Measurements from ENCODE around the gene ZNF718.
"Not testable (repeated sequence)": the region's sequence is repeated elsewhere in the genome, so short reads cannot be mapped to it uniquely, and the experiment has no call there.

ZNF718 gene

DNA sequence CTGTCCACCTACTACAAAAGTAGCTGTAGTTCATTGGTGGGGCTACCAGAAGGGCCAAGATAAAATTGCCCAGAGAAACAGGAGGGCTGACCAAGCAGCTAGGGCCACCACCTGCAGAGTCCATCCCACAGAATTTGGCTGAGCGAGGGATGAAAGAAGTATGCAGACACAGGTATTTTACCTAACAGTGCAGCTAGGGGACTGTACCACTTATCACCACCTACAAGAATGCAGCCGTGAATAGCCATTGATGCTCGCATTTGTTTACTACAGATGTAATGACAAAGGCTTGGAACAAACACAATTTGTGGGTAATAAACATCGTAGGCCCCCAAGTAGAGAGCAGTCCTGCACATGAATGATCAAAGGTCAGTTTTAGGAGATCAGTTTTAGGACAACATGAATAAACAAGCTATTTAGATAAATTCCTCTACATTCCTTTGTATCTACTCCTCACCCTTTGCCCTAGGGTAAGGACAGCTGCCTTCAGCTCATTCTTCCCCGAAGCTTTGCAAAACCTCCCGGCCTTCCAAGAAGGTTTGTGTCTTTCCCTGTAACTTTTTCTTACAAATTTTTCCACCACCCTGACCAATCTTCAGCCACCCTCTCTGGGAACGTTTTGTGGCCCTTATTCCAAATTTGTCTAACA is 49.5 kb downstream of the ZNF718 start:
- peaks cover 2% of the 10 kb centered on the region for H3K36me3 ChIP-seq (ENCODE audit: control insufficient read depth, insufficient read depth, low read length)
- no peak overlapping the region for H3K9ac ChIP-seq (ENCODE audit: low read length)
- H3K4me3 ChIP-seq (ENCODE audit: low read length): no peak overlapping the region

DNA sequence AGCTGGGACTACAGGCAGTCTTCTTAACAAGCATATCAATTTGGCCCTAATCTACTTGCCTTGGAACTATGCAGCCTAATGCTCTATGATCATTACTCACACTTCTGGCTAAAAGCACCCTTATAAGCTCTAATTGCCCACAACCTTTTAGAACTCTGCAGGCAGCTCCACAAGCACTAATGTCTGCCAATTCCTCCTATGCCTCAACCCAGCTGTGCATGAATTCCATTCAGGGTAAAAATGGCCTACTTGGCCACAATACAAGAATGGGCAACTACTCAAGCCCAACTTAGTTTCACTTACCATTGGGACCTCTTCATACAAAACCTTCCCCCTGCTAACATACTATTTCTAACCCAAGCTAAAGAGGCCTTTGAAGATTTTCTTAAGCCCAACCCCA is 51.7 kb downstream of the ZNF718 start:
- H3K27ac ChIP-seq (ENCODE audit: low read depth, low read length): no peak overlapping the region
- no peak overlapping the region for H3K4me3 ChIP-seq (ENCODE audit: low read length)
- H3K4me1 ChIP-seq (ENCODE audit: control insufficient read depth, insufficient read depth, low read length): no peaks in the 10 kb centered on the region
- H3K27me3 ChIP-seq (ENCODE audit: control insufficient read depth, insufficient read depth, low read length): no peaks in the 10 kb centered on the region
- H3K36me3 ChIP-seq (ENCODE audit: control insufficient read depth, insufficient read depth, low read length): peaks cover 2% of the 10 kb centered on the region
- no peak overlapping the region for H3K9ac ChIP-seq (ENCODE audit: low read length)

More for the DNA sequence above, 49.5 kb downstream of the ZNF718 start:
- Histone ChIP-seq H3K4me1 (ENCODE audit: control insufficient read depth, insufficient read depth, low read length) (no peaks in the 10 kb centered on the region), H3K27me3 (ENCODE audit: control insufficient read depth, insufficient read depth, low read length) (no peaks in the 10 kb centered on the region), H3K27ac (ENCODE audit: low read depth, low read length) (no peak overlapping the region)

DNA sequence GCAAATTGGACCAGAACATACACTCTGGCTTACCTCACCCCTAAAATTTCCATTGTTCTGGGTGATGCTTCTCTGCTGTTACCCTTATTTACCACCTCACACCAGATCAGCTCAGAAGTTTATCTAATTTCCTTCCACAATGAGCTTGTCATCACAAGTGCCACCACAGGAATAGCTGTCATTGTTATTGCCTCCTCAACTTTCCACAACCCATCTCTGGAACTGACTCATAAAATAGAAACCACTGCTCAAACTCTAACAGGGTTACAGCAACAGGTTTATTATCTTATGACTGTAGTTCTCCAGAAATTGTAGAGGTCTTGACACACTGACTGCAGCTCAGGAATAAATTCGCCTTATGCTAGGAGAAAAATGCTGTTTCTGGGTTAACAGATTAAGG is 52.7 kb downstream of the ZNF718 start:
- H3K4me1 ChIP-seq (ENCODE audit: control insufficient read depth, insufficient read depth, low read length): no peaks in the 10 kb centered on the region
- no peak overlapping the region for H3K27ac ChIP-seq (ENCODE audit: low read depth, low read length)
- H3K27me3 ChIP-seq (ENCODE audit: control insufficient read depth, insufficient read depth, low read length): no peaks in the 10 kb centered on the region
- H3K36me3 ChIP-seq (ENCODE audit: control insufficient read depth, insufficient read depth, low read length): peaks cover 2% of the 10 kb centered on the region
- no peak overlapping the region for H3K9ac ChIP-seq (ENCODE audit: low read length)
- H3K4me3 ChIP-seq (ENCODE audit: low read length): no peak overlapping the region

DNA sequence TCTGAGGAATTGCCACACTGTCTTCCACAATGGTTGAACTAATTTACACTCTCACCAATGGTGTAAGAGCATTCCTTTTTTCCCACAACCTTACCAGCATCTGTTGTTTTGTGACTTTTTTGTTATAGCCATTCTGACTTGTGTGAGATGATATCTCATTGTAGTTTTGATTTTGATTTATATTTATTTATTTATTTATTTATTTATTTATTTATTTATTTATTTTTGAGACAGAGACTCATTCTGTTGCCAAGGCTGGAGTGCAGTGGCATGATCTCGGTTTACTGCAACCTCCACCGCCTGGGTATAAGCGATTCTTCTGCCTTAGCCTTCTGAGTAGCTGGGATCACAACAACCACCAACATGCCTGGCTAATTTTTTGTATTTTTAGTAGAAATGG is 57.9 kb downstream of the ZNF718 start:
- not testable (repeated sequence) for H3K4me1 ChIP-seq (ENCODE audit: control insufficient read depth, insufficient read depth, low read length); H3K27me3 ChIP-seq (ENCODE audit: control insufficient read depth, insufficient read depth, low read length); H3K36me3 ChIP-seq (ENCODE audit: control insufficient read depth, insufficient read depth, low read length); H3K9ac ChIP-seq (ENCODE audit: low read length); H3K27ac ChIP-seq (ENCODE audit: low read depth, low read length); H3K4me3 ChIP-seq (ENCODE audit: low read length)

DNA sequence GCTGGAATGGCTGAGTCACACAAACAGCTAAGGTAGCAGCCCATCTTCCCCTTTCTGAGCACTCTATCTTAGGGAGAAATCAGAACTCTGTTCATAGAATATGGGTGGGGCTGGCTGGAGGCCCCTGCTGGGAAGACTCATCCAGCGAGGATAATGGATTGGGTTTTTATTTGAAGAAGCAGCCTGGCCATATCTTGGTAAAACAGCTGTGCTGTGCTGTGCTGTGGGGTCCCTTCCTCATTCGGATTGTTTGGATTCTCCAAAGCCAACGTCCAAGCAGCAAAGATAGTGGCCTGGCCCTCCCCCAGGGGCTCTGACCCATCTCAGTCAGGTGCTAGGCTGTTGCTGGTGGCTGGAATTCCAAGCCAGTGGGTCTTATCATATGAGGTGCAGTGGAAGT is 63.8 kb downstream of the ZNF718 start:
- Histone ChIP-seq H3K27ac (ENCODE audit: low read depth, low read length) (no peak overlapping the region), H3K9ac (ENCODE audit: low read length) (no peak overlapping the region), H3K4me3 (ENCODE audit: low read length) (no peak overlapping the region), H3K4me1 (ENCODE audit: control insufficient read depth, insufficient read depth, low read length) (no peaks in the 10 kb centered on the region), H3K27me3 (ENCODE audit: control insufficient read depth, insufficient read depth, low read length) (no peaks in the 10 kb centered on the region), H3K36me3 (ENCODE audit: control insufficient read depth, insufficient read depth, low read length) (no peaks in the 10 kb centered on the region)

DNA sequence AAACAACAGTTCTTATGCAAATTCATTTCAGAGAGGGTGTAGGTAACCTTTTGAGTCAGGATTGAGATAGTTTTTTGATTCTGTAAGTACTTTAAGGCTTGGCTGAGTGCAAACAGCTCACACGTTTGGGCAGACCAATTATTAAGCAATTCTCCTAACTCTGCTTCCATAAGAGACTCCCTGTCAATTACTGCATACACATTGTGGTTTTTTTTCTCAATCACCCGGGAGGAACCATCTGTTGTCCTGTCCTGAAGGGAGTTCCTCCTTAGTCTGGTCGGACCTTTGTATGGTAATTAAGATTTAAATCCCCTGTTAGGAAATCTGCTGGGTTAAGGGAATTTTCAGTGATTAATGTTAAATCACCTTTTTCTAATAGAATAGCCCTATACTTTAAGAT is 70.9 kb downstream of the ZNF718 start:
- H3K4me3 ChIP-seq (ENCODE audit: low read length); H3K27me3 ChIP-seq (ENCODE audit: control insufficient read depth, insufficient read depth, low read length); H3K27ac ChIP-seq (ENCODE audit: low read depth, low read length); H3K4me1 ChIP-seq (ENCODE audit: control insufficient read depth, insufficient read depth, low read length); H3K36me3 ChIP-seq (ENCODE audit: control insufficient read depth, insufficient read depth, low read length); H3K9ac ChIP-seq (ENCODE audit: low read length): not testable (repeated sequence)

DNA sequence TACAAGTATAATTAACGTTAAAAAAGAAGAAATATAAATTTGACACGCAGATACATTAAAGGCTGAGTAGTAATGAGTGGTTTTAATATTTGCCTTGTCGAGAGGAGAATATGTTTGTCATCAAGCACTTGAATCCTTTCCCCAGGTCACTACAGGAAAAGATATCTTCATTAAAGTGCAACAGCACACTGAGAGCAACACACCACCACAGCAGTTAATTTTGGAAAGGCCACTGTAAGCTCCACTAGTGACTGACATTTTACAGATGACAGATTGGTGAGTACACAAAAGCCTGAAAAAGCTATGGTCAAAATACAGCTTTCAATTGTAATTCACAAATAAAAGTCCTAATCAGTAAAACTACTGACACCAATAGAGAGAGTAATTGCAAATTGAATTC is 76.6 kb downstream of the ZNF718 start:
- Histone ChIP-seq H3K27ac (ENCODE audit: low read depth, low read length) (no peak overlapping the region), H3K4me3 (ENCODE audit: low read length) (no peak overlapping the region), H3K36me3 (ENCODE audit: control insufficient read depth, insufficient read depth, low read length) (no peaks in the 10 kb centered on the region), H3K4me1 (ENCODE audit: control insufficient read depth, insufficient read depth, low read length) (no peaks in the 10 kb centered on the region), H3K9ac (ENCODE audit: low read length) (no peak overlapping the region), H3K27me3 (ENCODE audit: control insufficient read depth, insufficient read depth, low read length) (no peaks in the 10 kb centered on the region)

DNA sequence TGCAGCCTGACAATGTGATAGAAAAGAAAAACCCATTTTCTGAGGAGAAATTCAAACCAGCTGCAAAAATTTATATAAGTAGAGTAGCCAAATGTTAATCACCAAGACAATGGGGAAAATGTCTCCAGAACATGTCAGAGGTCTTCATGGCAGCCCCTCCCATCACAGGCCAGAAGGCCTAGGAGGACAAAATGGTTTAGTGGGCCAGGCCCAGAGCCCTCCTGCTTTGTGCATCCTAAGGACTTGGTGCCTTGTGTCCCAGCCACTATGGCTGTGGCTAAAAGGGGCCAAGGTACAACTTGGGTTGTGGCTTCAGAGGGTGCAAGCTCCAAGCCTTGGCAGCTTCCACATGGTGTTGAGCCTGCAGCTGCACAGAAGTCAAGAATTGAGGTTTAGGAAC is 78.5 kb downstream of the ZNF718 start:
- H3K27me3 ChIP-seq (ENCODE audit: control insufficient read depth, insufficient read depth, low read length); H3K4me1 ChIP-seq (ENCODE audit: control insufficient read depth, insufficient read depth, low read length); H3K27ac ChIP-seq (ENCODE audit: low read depth, low read length); H3K36me3 ChIP-seq (ENCODE audit: control insufficient read depth, insufficient read depth, low read length); H3K4me3 ChIP-seq (ENCODE audit: low read length); H3K9ac ChIP-seq (ENCODE audit: low read length): not testable (repeated sequence)

DNA sequence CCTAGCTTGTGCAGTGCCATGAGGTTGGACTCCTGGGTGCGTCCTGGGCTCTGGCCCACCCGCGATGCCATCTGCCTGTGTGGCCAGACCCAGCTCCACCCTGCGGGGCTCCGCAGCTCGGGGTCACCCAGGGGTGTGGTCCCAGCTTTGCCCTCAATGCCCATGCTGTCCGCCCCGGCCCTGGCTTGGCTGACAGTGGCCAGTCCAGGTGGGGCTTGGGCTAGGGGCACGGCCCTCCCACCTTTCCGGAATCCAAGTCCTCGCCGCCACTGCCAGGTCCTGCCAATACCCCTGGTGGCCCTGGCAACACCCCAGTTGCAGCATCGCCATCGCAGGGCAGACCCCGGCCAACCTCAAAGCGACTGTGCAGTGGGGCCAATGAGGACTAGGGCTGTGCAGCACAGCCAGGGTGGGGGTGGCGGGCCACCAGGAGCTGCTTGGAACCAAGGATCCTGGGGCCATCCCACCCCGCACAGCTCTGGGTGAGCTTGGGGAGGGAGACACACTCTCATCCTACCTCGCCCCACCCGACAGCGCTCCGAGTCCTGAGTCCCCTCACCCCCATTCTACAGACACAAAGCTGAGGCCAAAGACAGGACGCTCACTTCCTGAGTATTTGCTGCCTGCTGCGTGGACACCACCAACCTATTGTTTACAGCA is 80.9 kb downstream of the ZNF718 start:
- no peaks in the 10 kb centered on the region for H3K4me1 ChIP-seq (ENCODE audit: control insufficient read depth, insufficient read depth, low read length)
- H3K9ac ChIP-seq (ENCODE audit: low read length): no peak overlapping the region
- H3K4me3 ChIP-seq (ENCODE audit: low read length): no peak overlapping the region
- no peaks in the 10 kb centered on the region for H3K27me3 ChIP-seq (ENCODE audit: control insufficient read depth, insufficient read depth, low read length)
- H3K27ac ChIP-seq (ENCODE audit: low read depth, low read length): no peak overlapping the region
- no peaks in the 10 kb centered on the region for H3K36me3 ChIP-seq (ENCODE audit: control insufficient read depth, insufficient read depth, low read length)

DNA sequence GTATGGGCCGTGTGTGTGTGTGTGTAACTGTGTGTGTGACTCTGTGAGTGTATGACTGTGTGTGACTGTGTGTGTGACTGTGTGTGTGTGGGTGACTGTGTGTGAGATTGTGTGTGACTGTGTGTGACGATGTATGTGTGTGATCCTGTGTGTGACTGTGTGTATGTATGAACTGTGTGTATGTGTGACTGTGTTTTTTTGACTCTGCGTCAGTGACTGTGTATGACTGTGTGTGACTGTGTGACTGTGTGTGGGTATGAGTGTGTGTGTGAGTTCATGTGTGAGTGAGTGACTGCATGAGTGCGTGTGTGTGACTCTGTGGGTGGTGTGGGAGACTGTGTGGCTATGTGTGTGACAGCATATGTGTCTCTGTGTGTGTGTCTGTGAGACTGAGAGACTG is 81.8 kb downstream of the ZNF718 start:
- no peak overlapping the region for H3K9ac ChIP-seq (ENCODE audit: low read length)
- no peaks in the 10 kb centered on the region for H3K36me3 ChIP-seq (ENCODE audit: control insufficient read depth, insufficient read depth, low read length)

DNA sequence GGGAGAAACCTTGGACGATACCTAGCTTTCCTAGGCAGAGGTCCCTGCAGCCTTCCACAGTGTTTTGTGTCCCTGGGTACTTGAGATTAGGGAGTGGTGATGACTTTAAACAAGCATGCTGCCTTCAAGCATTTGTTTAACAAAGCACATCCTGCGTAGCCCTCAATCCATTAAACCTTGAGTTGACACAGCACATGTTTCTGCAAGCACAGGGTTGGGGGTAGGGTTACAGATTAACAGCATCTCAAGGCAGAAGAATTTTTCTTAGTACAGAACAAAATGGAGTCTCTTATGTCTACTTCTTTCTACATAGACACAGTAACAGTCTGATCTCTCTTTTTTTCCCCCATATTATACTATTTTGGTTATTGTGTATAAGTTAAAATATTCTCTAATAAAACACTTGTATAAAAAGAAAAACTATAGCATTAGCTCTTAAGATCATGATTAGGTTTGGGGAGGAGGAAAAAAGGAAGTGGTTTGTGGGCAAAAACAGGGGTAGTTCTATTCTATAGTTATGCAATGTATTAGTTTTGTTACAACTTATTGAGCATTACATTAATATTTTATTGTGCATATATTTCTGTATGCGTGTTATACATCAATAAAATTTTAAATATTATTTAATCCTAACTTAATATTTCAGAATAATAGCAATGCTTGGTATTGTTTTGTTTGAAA is 84.3 kb downstream of the ZNF718 start:
- H3K4me1 ChIP-seq (ENCODE audit: control insufficient read depth, insufficient read depth, low read length); H3K27ac ChIP-seq (ENCODE audit: low read depth, low read length); H3K9ac ChIP-seq (ENCODE audit: low read length); H3K4me3 ChIP-seq (ENCODE audit: low read length); H3K36me3 ChIP-seq (ENCODE audit: control insufficient read depth, insufficient read depth, low read length); H3K27me3 ChIP-seq (ENCODE audit: control insufficient read depth, insufficient read depth, low read length): not testable (repeated sequence)

More for the DNA sequence above, 81.8 kb downstream of the ZNF718 start:
- Histone ChIP-seq H3K27me3 (ENCODE audit: control insufficient read depth, insufficient read depth, low read length) (no peaks in the 10 kb centered on the region), H3K4me3 (ENCODE audit: low read length) (no peak overlapping the region), H3K27ac (ENCODE audit: low read depth, low read length) (no peak overlapping the region), H3K4me1 (ENCODE audit: control insufficient read depth, insufficient read depth, low read length) (no peaks in the 10 kb centered on the region)

DNA sequence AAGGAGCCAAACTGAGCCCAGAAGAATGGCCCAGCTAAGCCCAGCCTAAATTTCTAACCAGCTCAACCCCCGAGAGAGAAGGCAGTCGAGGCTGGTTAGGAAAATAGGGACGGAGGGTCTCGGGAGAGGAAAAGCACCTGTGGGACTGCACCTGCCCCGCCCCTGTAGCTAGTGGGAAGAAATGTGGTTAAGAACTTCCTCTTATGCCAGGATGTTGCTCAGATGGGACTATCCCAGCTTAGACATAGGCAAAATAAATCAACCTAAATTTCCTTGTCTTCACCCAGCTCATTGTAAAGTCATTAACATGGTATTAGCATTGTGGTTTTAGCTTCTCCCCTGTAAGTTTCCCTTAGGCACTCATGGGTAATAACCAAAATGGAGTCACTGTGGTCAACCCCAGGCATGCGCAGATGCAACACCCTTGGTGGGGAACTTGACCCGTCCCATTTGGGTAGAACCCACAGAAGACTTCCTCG is 86.8 kb downstream of the ZNF718 start:
- Histone ChIP-seq H3K36me3 (ENCODE audit: control insufficient read depth, insufficient read depth, low read length) (no peaks in the 10 kb centered on the region), H3K4me1 (ENCODE audit: control insufficient read depth, insufficient read depth, low read length) (no peaks in the 10 kb centered on the region), H3K9ac (ENCODE audit: low read length) (no peak overlapping the region), H3K27ac (ENCODE audit: low read depth, low read length) (no peak overlapping the region), H3K4me3 (ENCODE audit: low read length) (no peak overlapping the region), H3K27me3 (ENCODE audit: control insufficient read depth, insufficient read depth, low read length) (no peaks in the 10 kb centered on the region)
